HCT116 (cell line): Measurements from ENCODE around the gene PGAP6. TPM values are rescaled to one million over a fixed set of nuclear protein-coding genes. Genes with fewer than 3 reads are reported as not detected.

Experiments used
- ATAC-seq: fragments of 200-7000 bp; cut with Tn5 transposase; 2 replicates; pipeline ENCODE4 v1.9.1; 2020; ENCODE audit warnings: mild to moderate bottlenecking, moderate library complexity
- BruUV-seq: library from RNA; stranded (reverse); fragments of 400-500 nt; replicated peaks from 2 replicates; lab custom pipeline; 2021; lab: Mats Ljungman, UMichigan
- CTCF ChIA-PET: fragments of 300-600 bp; sonication (Branson Sonifier 250); formaldehyde crosslinking; loops from one replicate; lab custom pipeline; 2021; ENCODE audit warnings: antibody characterized with exemption; lab: Charles Lee
- POLR2A ChIA-PET: fragments of 300-600, 350-600 bp; sonication (Branson Sonifier 250); formaldehyde crosslinking; loops from one replicate; lab custom pipeline; 2021; ENCODE audit warnings: antibody characterized with exemption; lab: Charles Lee
- RAD21 ChIA-PET, 2 experiments: fragments of 300-600 bp; sonication (Branson Sonifier 250); formaldehyde crosslinking; loops; one replicate each; lab custom pipeline; 2023; ENCODE audit warnings: low total read pairs in 2 of 2; ENCODE audit not compliant: uncharacterized antibody in 2 of 2, unreplicated experiment in 2 of 2, low non-redundant PET in 1 of 2; lab: Charles Lee
- DNase-seq: peaks from one replicate; pipeline ENCODE4 v3.0.0-alpha.2; 2010; ENCODE audit warnings: low read depth, low spot score
- H2AFZ ChIP-seq: fragments of 200-600 bp; shearing (Covaris generic), sonication (generic); 2 replicates; pipeline ENCODE4 v1.6.1; 2017; ENCODE audit warnings: low read depth, mixed run types, mixed read lengths, antibody characterized with exemption, low read length; ENCODE audit not compliant: poor library complexity, severe bottlenecking
- H3K27ac ChIP-seq: 2 replicates; pipeline ENCODE4 v1.5.1; 2012; ENCODE audit warnings: low read depth, low read length
- H3K27me3 ChIP-seq: fragments of 200-600 bp; sonication (generic); 2 replicates; pipeline ENCODE4 v1.6.1; 2016; ENCODE audit warnings: mixed run types, low read length, mixed read lengths; ENCODE audit not compliant: insufficient read depth
- H3K36me3 ChIP-seq, 2 experiments: fragments of 200-500 bp in 1 of 2; fragments of 200-600 bp in 1 of 2; sonication (Bioruptor generic) in 1 of 2; sonication (generic) in 1 of 2; 2 replicates each; pipeline versions ENCODE4 v1.5.1 to v1.6.1; 2014 to 2016; ENCODE audit warnings: low read length in 2 of 2, inconsistent platforms in 1 of 2, mixed read lengths in 1 of 2, mixed run types in 1 of 2; ENCODE audit not compliant: insufficient read depth in 2 of 2, control insufficient read depth in 1 of 2
- H3K4me1 ChIP-seq, 2 experiments: fragments of 200-600 bp in 1 of 2; sonication (generic) in 1 of 2; 2 replicates each; pipeline versions ENCODE4 v1.5.1 to v1.6.1; 2012 to 2017; ENCODE audit warnings: low read length in 2 of 2, inconsistent platforms in 1 of 2, mild to moderate bottlenecking in 1 of 2, mixed read lengths in 1 of 2, mixed run types in 1 of 2, moderate library complexity in 1 of 2; ENCODE audit not compliant: insufficient read depth in 2 of 2, control insufficient read depth in 1 of 2
- H3K4me2 ChIP-seq: fragments of 200-600 bp; sonication (generic); 2 replicates; pipeline ENCODE4 v1.6.1; 2017; ENCODE audit warnings: mixed run types, low read length, mixed read lengths
- H3K4me3 ChIP-seq, 2 experiments: fragments of 200-600 bp in 1 of 2; sonication (generic) in 1 of 2; replicated peaks in 1 of 2; 2 replicates each; pipeline ENCODE4 v1.5.1; 2011 to 2016; ENCODE audit warnings: low read length in 2 of 2, control low read depth in 1 of 2, low read depth in 1 of 2, mild to moderate bottlenecking in 1 of 2, mixed read lengths in 1 of 2, mixed run types in 1 of 2
- H3K79me2 ChIP-seq: fragments of 200-600 bp; sonication (generic); 2 replicates; pipeline ENCODE4 v1.6.1; 2017; ENCODE audit warnings: mild to moderate bottlenecking, mixed run types, low read length, moderate library complexity, mixed read lengths; ENCODE audit not compliant: insufficient read depth
- H3K9ac ChIP-seq: fragments of 200-600 bp; sonication (generic); 2 replicates; pipeline ENCODE4 v1.6.1; 2016; ENCODE audit warnings: low read length, mixed read lengths
- H3K9me2 ChIP-seq: fragments of 200-600 bp; sonication (generic), shearing (Covaris generic); 2 replicates; pipeline ENCODE4 v1.6.1; 2017; ENCODE audit warnings: mixed run types, mild to moderate bottlenecking, moderate library complexity; ENCODE audit not compliant: insufficient read depth
- H3K9me3 ChIP-seq, 2 experiments: fragments of 200-500 bp in 1 of 2; fragments of 200-600 bp in 1 of 2; sonication (Bioruptor generic) in 1 of 2; sonication (generic) in 1 of 2; 2 replicates each; pipeline ENCODE4 v1.6.1; 2014 to 2017; ENCODE audit warnings: low read length in 2 of 2, mixed read lengths in 2 of 2, inconsistent platforms in 1 of 2, low read depth in 1 of 2, mild to moderate bottlenecking in 1 of 2, mixed run types in 1 of 2, moderate library complexity in 1 of 2; ENCODE audit not compliant: control insufficient read depth in 1 of 2, insufficient read depth in 1 of 2
- H4K20me1 ChIP-seq: fragments of 200-600 bp; sonication (generic), shearing (Covaris generic); 2 replicates; pipeline ENCODE4 v1.6.1; 2017; ENCODE audit warnings: mixed run types, mild to moderate bottlenecking, moderate library complexity; ENCODE audit not compliant: insufficient read depth
- CTCF ChIP-seq, 3 experiments: fragments of 200-600 bp in 1 of 3; sonication (generic) in 1 of 3; IDR thresholded peaks in 2 of 3; conservative IDR thresholded peaks in 1 of 3; 2 replicates each; pipeline ENCODE4 v1.5.1; 2012 to 2017; ENCODE audit warnings: low read depth in 2 of 3, low read length in 2 of 3, antibody characterized with exemption in 1 of 3, borderline replicate concordance in 1 of 3, control low read depth in 1 of 3, mild to moderate bottlenecking in 1 of 3, mixed read lengths in 1 of 3, mixed run types in 1 of 3, moderate library complexity in 1 of 3; ENCODE audit not compliant: insufficient read depth in 1 of 3
- SIN3A ChIP-seq: IDR thresholded peaks from 2 replicates; pipeline ENCODE4 v1.6.1; 2012; ENCODE audit warnings: low read depth
- ZBTB33 ChIP-seq: IDR thresholded peaks from 2 replicates; pipeline ENCODE4 v1.6.1; 2011; ENCODE audit warnings: mild to moderate bottlenecking, low read length, moderate library complexity; ENCODE audit not compliant: insufficient replicate concordance; ENCODE audit errors: extremely low read depth
- intact Hi-C: fragments of 100-400 bp; cut with micrococcal nuclease; formaldehyde crosslinking; loops from 2 replicates; pipeline ENCODE4 v1.10.0; 2022
- total RNA-seq: library from RNA; stranded (reverse); gene quantifications from one replicate; pipeline ENCODE4 v1.2.1, GENCODE V29; 2021; ENCODE audit not compliant: unreplicated experiment

PGAP6 gene
- total RNA-seq, 1 experiment from 2014 or later: 35.4 TPM

GRCh38 chr16:397736-398332, 16.1 kb upstream of the PGAP6 start:
- DNase-seq (peak; percentile 28), ATAC-seq (peak; percentile 46)
- Histone ChIP-seq H3K79me2 (no peaks in the 10 kb centered on the region), H3K9ac (no peak overlapping the region), H3K9me2 (no peaks in the 10 kb centered on the region), H3K36me3 (no peaks in the 10 kb centered on the region), H3K4me1 (peaks cover 3 to 22% of the 10 kb centered on the region in 2 experiments; a peak in 2 of 4 replicates), H3K9me3 (no peaks in the 10 kb centered on the region), H3K27me3 (no peaks in the 10 kb centered on the region), H4K20me1 (no peaks in the 10 kb centered on the region), H2AFZ (no peak overlapping the region), H3K4me3 (no peak overlapping the region), H3K4me2 (peak overlapping the region; percentile 12; the same call in 1 of the 2 replicates), H3K27ac (peak overlapping the region; percentile 58)
- ChIA-PET RAD21 (no interaction called here), CTCF (no interaction called here), POLR2A (no interaction called here)
- TF ChIP-seq CTCF (IDR thresholded peaks at IDR 0.05 in 2 of 3, conservative IDR thresholded peaks at IDR 0.05 in 1 of 3; ENCODE audit: borderline replicate concordance in 1 of 3, insufficient read depth in 1 of 3, low read depth in 2 of 3, low read length in 2 of 3) (peak in 2 of 3 experiments; percentile 33 to 35; a peak in 4 of 6 replicates), ZBTB33 (no peak), SIN3A (no peak)
- intact Hi-C loops: loop anchor here (10.0 kb wide), 1 partner anchor 97 kb away; no protein-coding TSS in a partner anchor
- no TSS peak for BruUV-seq
